H1 (cell line): ENCODE results near the gene MRI1. TPM values are rescaled to one million over a fixed set of nuclear protein-coding genes. Genes with fewer than 3 reads are reported as not detected.

Source experiments
- CREB1 ChIP-seq: IDR thresholded peaks from 2 replicates; pipeline ENCODE4 v1.6.1; 2012; ENCODE audit warnings: inconsistent platforms
- polyA plus RNA-seq, 7 experiments: library from polyadenylated mRNA; depleted of rRNA in 3 of 7; stranded (reverse) in 5 of 7; unstranded in 2 of 7; fragments of >200 nt in 5 of 7; fragments of 200-250 nt in 2 of 7; gene quantifications; 1 replicate in 5 of 7; 2 replicates in 1 of 7; 4 replicates in 1 of 7; pipeline versions ENCODE4 v1.2.1 to v1.2.3, GENCODE V29; 2011 to 2013; ENCODE audit warnings: missing spikeins in 2 of 7, mixed read lengths in 2 of 7
- total RNA-seq: library from RNA; stranded (reverse); fragmentation: NEBNext Ultra II Directional; extraction: Animal tissue kit (Norgen Biotek cat#: 25700); gene quantifications from 2 replicates; pipeline ENCODE4 v1.2.1, GENCODE V29; 2021
- TF ChIP-seq, protein P1 (sequence below): IDR thresholded peaks from 2 replicates; pipeline ENCODE4 v1.6.1; 2012; ENCODE audit warnings: low read length, inconsistent platforms

MRI1 gene
- total and polyA plus RNA-seq, 2 of the 8 experiments (the other 6 are each of a cell fraction or from before 2014, with no cell fraction given): 24.5 to 29.5 TPM

DNA sequence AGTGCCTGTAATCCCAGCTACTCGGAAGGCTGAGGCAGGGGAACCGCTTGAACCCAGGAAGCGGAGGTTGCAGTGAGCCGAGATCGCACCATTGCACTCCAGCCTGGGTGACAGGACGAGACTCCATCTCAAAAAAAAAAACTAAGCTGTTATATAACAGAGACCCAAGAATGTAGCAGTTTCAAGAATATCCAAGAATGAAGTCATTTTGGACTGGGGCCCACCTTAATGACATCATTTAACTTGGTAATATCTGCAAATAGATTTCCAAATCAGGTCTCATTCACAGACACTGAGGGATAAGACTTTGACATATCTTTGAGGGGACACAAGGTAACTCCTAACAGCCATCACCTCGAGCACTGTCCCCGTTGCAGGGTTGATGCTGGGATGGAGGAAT is 36.5 kb upstream of the MRI1 start (continued):
- TF ChIP-seq CREB1: no peak
- TF ChIP-seq, protein P1, sequence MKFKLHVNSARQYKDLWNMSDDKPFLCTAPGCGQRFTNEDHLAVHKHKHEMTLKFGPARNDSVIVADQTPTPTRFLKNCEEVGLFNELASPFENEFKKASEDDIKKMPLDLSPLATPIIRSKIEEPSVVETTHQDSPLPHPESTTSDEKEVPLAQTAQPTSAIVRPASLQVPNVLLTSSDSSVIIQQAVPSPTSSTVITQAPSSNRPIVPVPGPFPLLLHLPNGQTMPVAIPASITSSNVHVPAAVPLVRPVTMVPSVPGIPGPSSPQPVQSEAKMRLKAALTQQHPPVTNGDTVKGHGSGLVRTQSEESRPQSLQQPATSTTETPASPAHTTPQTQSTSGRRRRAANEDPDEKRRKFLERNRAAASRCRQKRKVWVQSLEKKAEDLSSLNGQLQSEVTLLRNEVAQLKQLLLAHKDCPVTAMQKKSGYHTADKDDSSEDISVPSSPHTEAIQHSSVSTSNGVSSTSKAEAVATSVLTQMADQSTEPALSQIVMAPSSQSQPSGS: no peak
- TF ChIP-seq, all 59 proteins: peak for 0
